ENCODE data around the gene NARS2.
"Not testable (repeated sequence)": the region's sequence is repeated elsewhere in the genome, so short reads cannot be mapped to it uniquely, and the experiment has no call there.

The NARS2 gene

GRCh38 chr11:78575478-78575877 is 814 bp upstream of the NARS2 start:
- DNase-seq = no peak

- no peak for DNase-seq
These were observed 983 bp downstream of the NARS2 start for GRCh38 chr11:78573681-78574080.

- no peak for DNase-seq
These were observed 1.4 kb downstream of the NARS2 start for GRCh38 chr11:78573271-78573670.

GRCh38 chr11:78572394-78572793 is 2.3 kb downstream of the NARS2 start:
- DNase-seq = no peak

GRCh38 chr11:78570031-78570430 is 4.6 kb downstream of the NARS2 start:
- DNase-seq = no peak

GRCh38 chr11:78567209-78567608 is 7.5 kb downstream of the NARS2 start:
- no peak for DNase-seq

GRCh38 chr11:78564490-78565467 is 9.9 kb downstream of the NARS2 start:
- peak in 4 of 5 donors; percentile 15 to 73 (median 42) for DNase-seq

GRCh38 chr11:78564037-78564436 is 10.6 kb downstream of the NARS2 start:
- DNase-seq = not testable (repeated sequence)

- DNase-seq = not testable (repeated sequence)
These were observed 11.6 kb downstream of the NARS2 start for GRCh38 chr11:78563090-78563489.

GRCh38 chr11:78562398-78562797 is 12.3 kb downstream of the NARS2 start:
- DNase-seq = no peak

GRCh38 chr11:78560826-78561484 is 13.7 kb downstream of the NARS2 start:
- DNase-seq = no peak

- peak in 1 of 5 donors; percentile 73 for DNase-seq
These were observed 14.5 kb downstream of the NARS2 start for GRCh38 chr11:78560153-78560552.

GRCh38 chr11:78557236-78557635 is 17.4 kb downstream of the NARS2 start:
- no peak for DNase-seq

- DNase-seq = no peak
These were observed 19.1 kb downstream of the NARS2 start for GRCh38 chr11:78555592-78555991.

GRCh38 chr11:78552881-78553280 is 21.8 kb downstream of the NARS2 start:
- DNase-seq = no peak

- not testable (repeated sequence) for DNase-seq
These were observed 22.5 kb downstream of the NARS2 start for GRCh38 chr11:78552139-78552538.

- no peak for DNase-seq
These were observed 23.6 kb downstream of the NARS2 start for GRCh38 chr11:78551066-78551465.

- DNase-seq = no peak
These were observed 24.8 kb downstream of the NARS2 start for GRCh38 chr11:78549624-78550409.

- DNase-seq = no peak
These were observed 25.6 kb downstream of the NARS2 start for GRCh38 chr11:78548911-78549590.

- DNase-seq = no peak
These were observed 26.5 kb downstream of the NARS2 start for GRCh38 chr11:78547931-78548705.

GRCh38 chr11:78542007-78542406 is 32.7 kb downstream of the NARS2 start:
- no peak for DNase-seq

GRCh38 chr11:78541537-78541936 is 33.1 kb downstream of the NARS2 start:
- DNase-seq = no peak
